GM12878 (cell line): ENCODE measurements around the gene EPB41L2. TPM values are rescaled to one million over a fixed set of nuclear protein-coding genes. Genes with fewer than 3 reads are reported as not detected.
A peak's percentile ranks its signal among the peaks of the same experiment; 100 is the strongest.

Experiments used
- ATAC-seq: fragments of 200-7000 bp; cut with Tn5 transposase; 3 replicates; pipeline ENCODE4 v1.9.1; 2020; ENCODE audit warnings: mild to moderate bottlenecking, moderate library complexity
- BruUV-seq: library from RNA; stranded (reverse); fragments of 400-500 nt; replicated peaks from 2 replicates; lab custom pipeline; 2021; lab: Mats Ljungman, UMichigan
- CTCF ChIA-PET: fragments of 300-600 bp; sonication (Branson Sonifier 250); formaldehyde crosslinking; extraction: SDS; loops from one replicate; lab custom pipeline; 2021; ENCODE audit warnings: inconsistent platforms; lab: Yijun Ruan, JAX
- POLR2A ChIA-PET: fragments of 350-600 bp; formaldehyde crosslinking; extraction: SDS; loops from one replicate; lab custom pipeline; 2021; ENCODE audit warnings: inconsistent platforms; lab: Charles Lee
- RAD21 ChIA-PET: fragments of 300-600 bp; sonication (Branson Sonifier 250); formaldehyde crosslinking; loops from one replicate; lab custom pipeline; 2023; ENCODE audit warnings: antibody characterized with exemption; ENCODE audit not compliant: unreplicated experiment; lab: Charles Lee
- SMC1A ChIA-PET: fragments of 300-600 bp; sonication (Branson Sonifier 250); formaldehyde crosslinking; loops from one replicate; lab custom pipeline; 2023; ENCODE audit not compliant: unreplicated experiment, uncharacterized antibody; lab: Charles Lee
- DNase-seq: peaks from one replicate; pipeline ENCODE4 v3.0.0-alpha.2; 2011; ENCODE audit warnings: low read depth, low spot score
- FAIRE-seq: peaks from 3 replicates; lab custom pipeline; 2011; peaks lifted over from hg19 to GRCh38; lab: Jason Lieb, UNC
- H2AFZ ChIP-seq: 2 replicates; pipeline ENCODE4 v1.6.0; 2011; ENCODE audit warnings: low read depth, low read length, control low read depth; ENCODE audit not compliant: control insufficient read depth
- H3K27ac ChIP-seq: 2 replicates; pipeline ENCODE4 v1.5.1; 2011; ENCODE audit warnings: control low read depth; ENCODE audit not compliant: control insufficient read depth, insufficient read depth
- H3K27me3 ChIP-seq, 2 experiments: replicated peaks in 1 of 2; 2 replicates each; pipeline versions ENCODE4 v1.6.0 to v1.6.1; 2011; ENCODE audit warnings: low read length in 1 of 2; ENCODE audit not compliant: control insufficient read depth in 2 of 2, insufficient read depth in 2 of 2
- H3K36me3 ChIP-seq, 2 experiments: 2 replicates each; pipeline ENCODE4 v1.5.1; 2011; ENCODE audit warnings: low read length in 1 of 2; ENCODE audit not compliant: control insufficient read depth in 2 of 2, insufficient read depth in 2 of 2
- H3K4me1 ChIP-seq: 2 replicates; pipeline ENCODE4 v1.6.1; 2011; ENCODE audit warnings: mild to moderate bottlenecking, low read length, moderate library complexity, mixed read lengths; ENCODE audit not compliant: control insufficient read depth, insufficient read depth
- H3K4me2 ChIP-seq: 2 replicates; pipeline ENCODE4 v1.6.0; 2011; ENCODE audit warnings: control low read depth; ENCODE audit not compliant: control insufficient read depth, insufficient read depth
- H3K4me3 ChIP-seq: fragments of 200-600 bp; sonication (generic); 2 replicates; pipeline ENCODE4 v1.5.1; 2016
- H3K79me2 ChIP-seq: 2 replicates; pipeline ENCODE4 v1.6.0; 2011; ENCODE audit warnings: low read length; ENCODE audit not compliant: control insufficient read depth, insufficient read depth
- H3K9ac ChIP-seq: 2 replicates; pipeline ENCODE4 v1.8.0; 2011; ENCODE audit warnings: low read length, control low read depth, mixed read lengths; ENCODE audit not compliant: control insufficient read depth, insufficient read depth
- H3K9me3 ChIP-seq: replicated peaks from 3 replicates; pipeline ENCODE4 v1.5.1; 2011; ENCODE audit warnings: mild to moderate bottlenecking, low read length; ENCODE audit not compliant: control insufficient read depth, insufficient read depth
- H4K20me1 ChIP-seq: 2 replicates; pipeline ENCODE4 v1.6.0; 2011; ENCODE audit not compliant: control insufficient read depth, insufficient read depth
- BMI1 ChIP-seq: fragments of 450-650 bp; IDR thresholded peaks from 2 replicates; pipeline ENCODE4 v1.6.1; 2016; ENCODE audit warnings: mild to moderate bottlenecking, moderate library complexity, borderline replicate concordance
- CHD1 ChIP-seq: IDR thresholded peaks from 2 replicates; pipeline ENCODE4 v1.6.1; 2012; ENCODE audit warnings: low read depth, low read length, improper control_type of control experiment
- EP300 ChIP-seq, 2 experiments: fragments of 150-350 bp in 1 of 2; IDR thresholded peaks; 2 replicates each; pipeline ENCODE4 v1.6.1; 2011 to 2012; ENCODE audit warnings: low read depth in 2 of 2, low read length in 2 of 2, borderline replicate concordance in 1 of 2, improper control_type of control experiment in 1 of 2, inconsistent platforms in 1 of 2; ENCODE audit not compliant: control insufficient read depth in 1 of 2
- FOXM1 ChIP-seq: IDR thresholded peaks from 2 replicates; pipeline ENCODE4 v1.6.1; 2012; ENCODE audit warnings: low read depth, mild to moderate bottlenecking, inconsistent platforms, low read length, moderate library complexity
- HDGF ChIP-seq: fragments of 450-650 bp; IDR thresholded peaks from 2 replicates; pipeline ENCODE4 v1.6.1; 2016; ENCODE audit warnings: antibody characterized with exemption
- IKZF1 ChIP-seq: fragments of 450-650 bp; conservative IDR thresholded peaks from 2 replicates; pipeline ENCODE4 v1.6.1; 2017; ENCODE audit warnings: antibody characterized with exemption, mild to moderate bottlenecking
- IKZF2 ChIP-seq, 2 experiments: fragments of 450-650 bp; IDR thresholded peaks; 2 replicates each; pipeline ENCODE4 v1.6.1; 2017; ENCODE audit warnings: mild to moderate bottlenecking in 2 of 2, moderate library complexity in 2 of 2
- IRF4 ChIP-seq: IDR thresholded peaks from 2 replicates; pipeline ENCODE4 v1.6.1; 2011; ENCODE audit warnings: low read depth, low read length
- MTA2 ChIP-seq: fragments of 450-650 bp; IDR thresholded peaks from 2 replicates; pipeline ENCODE4 v1.6.1; 2016; ENCODE audit warnings: low read depth, mild to moderate bottlenecking, moderate library complexity
- PAX8 ChIP-seq: fragments of 450-650 bp; IDR thresholded peaks from 2 replicates; pipeline ENCODE4 v1.6.1; 2017; ENCODE audit warnings: mild to moderate bottlenecking, moderate library complexity
- RUNX3 ChIP-seq: IDR thresholded peaks from 2 replicates; pipeline ENCODE4 v1.6.1; 2012; ENCODE audit warnings: low read length, inconsistent platforms
- SIN3A ChIP-seq: IDR thresholded peaks from 2 replicates; pipeline ENCODE4 v1.6.1; 2012; ENCODE audit warnings: low read depth, low read length, improper control_type of control experiment
- SMAD1 ChIP-seq: fragments of 450-650 bp; IDR thresholded peaks from 2 replicates; pipeline ENCODE4 v1.6.1; 2018; ENCODE audit warnings: mild to moderate bottlenecking, low read depth; ENCODE audit not compliant: partially characterized antibody
- SMARCA5 ChIP-seq: fragments of 450-650 bp; IDR thresholded peaks from 2 replicates; pipeline ENCODE4 v1.6.1; 2017; ENCODE audit warnings: mild to moderate bottlenecking
- SP1 ChIP-seq: IDR thresholded peaks from one replicate; pipeline ENCODE4 v1.6.1; 2011; ENCODE audit warnings: low read depth, low read length
- SUZ12 ChIP-seq: fragments of 200-600 bp; sonication (generic); IDR thresholded peaks from one replicate; pipeline ENCODE4 v1.6.1; 2018; ENCODE audit warnings: antibody characterized with exemption, mild to moderate bottlenecking; ENCODE audit not compliant: unreplicated experiment
- TAF1 ChIP-seq: IDR thresholded peaks from 2 replicates; pipeline ENCODE4 v1.6.1; 2011; ENCODE audit warnings: mild to moderate bottlenecking, low read depth, low read length, borderline replicate concordance
- TCF12 ChIP-seq: IDR thresholded peaks from 2 replicates; pipeline ENCODE4 v1.6.1; 2011; ENCODE audit warnings: low read depth, mild to moderate bottlenecking, low read length
- USF2 ChIP-seq: IDR thresholded peaks from 2 replicates; pipeline ENCODE4 v1.6.1; 2011; ENCODE audit warnings: low read depth, low read length, improper control_type of control experiment, borderline replicate concordance
- ZBED1 ChIP-seq: IDR thresholded peaks from 2 replicates; pipeline ENCODE4 v1.6.1; 2016; ENCODE audit warnings: borderline replicate concordance
- WGBS: methylation state at CpG from one replicate; pipeline ENCODE4 v1.1.6; 2016; ENCODE audit warnings: low lambda C conversion rate; ENCODE audit not compliant: insufficient replicate concordance, insufficient coverage; ENCODE audit errors: missing lambda C conversion rate; 5-methylcytosine and 5-hydroxymethylcytosine counted together
- in situ Hi-C: fragments of 300-500 bp; cut with MboI; formaldehyde crosslinking; loops from 9 replicates; pipeline ENCODE4 v1.14.3; 2018; ENCODE audit warnings: mixed read lengths
- intact Hi-C: fragments of 100-400 bp; cut with micrococcal nuclease; formaldehyde crosslinking; loops from one replicate; pipeline ENCODE4 v1.14.2; 2022; ENCODE audit not compliant: unreplicated experiment
- polyA plus RNA-seq, 11 experiments: library from polyadenylated mRNA; depleted of rRNA in 4 of 11; unstranded in 6 of 11; stranded (reverse) in 5 of 11; fragments of >200 nt; fragmentation: Nextera tagmentation in 4 of 11; fragmentation: Illumina TruSeq in 1 of 11; extraction: Ambion mirVana in 4 of 11; extraction: Trizol in 1 of 11; gene quantifications; 1 replicate in 1 of 11; 2 replicates in 10 of 11; pipeline versions ENCODE4 v1.2.1 to v1.2.3, GENCODE V29; 2011 to 2016; ENCODE audit warnings: inconsistent platforms in 2 of 11, missing spikeins in 2 of 11, low read depth in 1 of 11
- total RNA-seq, 4 experiments: library from RNA; depleted of rRNA in 3 of 4; stranded (reverse); fragments of >200 nt in 3 of 4; fragmentation: Illumina TruSeq in 1 of 4; extraction: Trizol in 1 of 4; gene quantifications; 2 replicates each; pipeline versions ENCODE4 v1.2.1 to v1.2.3, GENCODE V29; 2013 to 2021
- TF ChIP-seq, protein P1 (sequence below): fragments of 450-650 bp; IDR thresholded peaks from 2 replicates; pipeline ENCODE4 v1.6.1; 2017; ENCODE audit warnings: mild to moderate bottlenecking, low read depth, inconsistent platforms; ENCODE audit not compliant: poor library complexity, severe bottlenecking
- TF ChIP-seq, protein P2 (sequence below): IDR thresholded peaks from 2 replicates; pipeline ENCODE4 v1.6.1; 2012; ENCODE audit warnings: low read length, inconsistent platforms

EPB41L2 gene
- total and polyA plus RNA-seq, 10 of the 15 experiments (the other 5 are each of a cell fraction or from before 2014, with no cell fraction given): 7.4 to 41.6 (median 19.0) TPM

- no peaks in the 10 kb centered on the region for H3K9me3 ChIP-seq
- peak; percentile 38 for ATAC-seq
- RAD21 ChIA-PET: interaction anchor here (0.6 to 1.4 kb wide), 2 partner anchors 173 to 179 kb away, joined by 3 to 4 read pairs; no protein-coding TSS in a partner anchor
- no peaks in the 10 kb centered on the region; the same call in 1 of the 2 replicates for H4K20me1 ChIP-seq
- no peaks in the 10 kb centered on the region for H3K36me3 ChIP-seq
- peak overlapping the region; percentile 92 for H2AFZ ChIP-seq
- no peak for DNase-seq
- WGBS: 26% methylated on average over 8 of the region's 8 CpGs
- peak overlapping the region; percentile 70 for H3K4me2 ChIP-seq
- CTCF ChIA-PET: no interaction called here
- in situ Hi-C loops (no loop called here), intact Hi-C loops (loop anchor here (2.0 to 5.0 kb wide), 4 partner anchors 45 to 179 kb away; no protein-coding TSS in a partner anchor)
- peaks cover 6% of the 10 kb centered on the region for H3K4me1 ChIP-seq
- no peaks in the 10 kb centered on the region for H3K27me3 ChIP-seq
- H3K4me3 ChIP-seq: peak overlapping the region; percentile 88
- peak overlapping the region; percentile 67 for H3K27ac ChIP-seq
- POLR2A ChIA-PET: interaction anchor here (0.6 kb wide), 1 partner anchor 676 kb away, joined by 6 read pairs; no protein-coding TSS in a partner anchor
- peak overlapping the region; percentile 61; the same call in 1 of the 2 replicates for H3K9ac ChIP-seq
- no TSS peak for BruUV-seq
- H3K79me2 ChIP-seq: peaks cover 30% of the 10 kb centered on the region
- SMC1A ChIA-PET: interaction anchor here (1.0 to 1.6 kb wide), 4 partner anchors 10 to 178 kb away, joined by 3 read pairs; no protein-coding TSS in a partner anchor
- no peak for FAIRE-seq
- TF ChIP-seq TCF12: 0 out of 2 replicates have a peak, but pooled peaks have one; percentile 18
- TF ChIP-seq RUNX3: peak; percentile 89
- TF ChIP-seq SUZ12: no peak
- TF ChIP-seq MTA2: peak; percentile 83
- TF ChIP-seq IKZF1: peak; percentile 59; the same call in 1 of the 2 replicates
- TF ChIP-seq, protein P1, sequence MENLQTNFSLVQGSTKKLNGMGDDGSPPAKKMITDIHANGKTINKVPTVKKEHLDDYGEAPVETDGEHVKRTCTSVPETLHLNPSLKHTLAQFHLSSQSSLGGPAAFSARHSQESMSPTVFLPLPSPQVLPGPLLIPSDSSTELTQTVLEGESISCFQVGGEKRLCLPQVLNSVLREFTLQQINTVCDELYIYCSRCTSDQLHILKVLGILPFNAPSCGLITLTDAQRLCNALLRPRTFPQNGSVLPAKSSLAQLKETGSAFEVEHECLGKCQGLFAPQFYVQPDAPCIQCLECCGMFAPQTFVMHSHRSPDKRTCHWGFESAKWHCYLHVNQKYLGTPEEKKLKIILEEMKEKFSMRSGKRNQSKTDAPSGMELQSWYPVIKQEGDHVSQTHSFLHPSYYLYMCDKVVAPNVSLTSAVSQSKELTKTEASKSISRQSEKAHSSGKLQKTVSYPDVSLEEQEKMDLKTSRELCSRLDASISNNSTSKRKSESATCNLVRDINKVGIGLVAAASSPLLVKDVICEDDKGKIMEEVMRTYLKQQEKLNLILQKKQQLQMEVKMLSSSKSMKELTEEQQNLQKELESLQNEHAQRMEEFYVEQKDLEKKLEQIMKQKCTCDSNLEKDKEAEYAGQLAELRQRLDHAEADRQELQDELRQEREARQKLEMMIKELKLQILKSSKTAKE: peak; percentile 6
- TF ChIP-seq BMI1: no peak
- TF ChIP-seq SMARCA5: no peak
- TF ChIP-seq IRF4: peak; percentile 28; the same call in 1 of the 2 replicates
- TF ChIP-seq PAX8: no peak
- TF ChIP-seq SIN3A: no peak
- TF ChIP-seq USF2: no peak
- no peak for TF ChIP-seq TAF1
- peak; percentile 72 to 92; a peak in 3 of 4 replicates for TF ChIP-seq EP300 (IDR thresholded peaks at IDR 0.05; ENCODE audit: borderline replicate concordance in 1 of 2, control insufficient read depth in 1 of 2, low read depth in 2 of 2, low read length in 2 of 2)
- no peak for TF ChIP-seq CHD1
- TF ChIP-seq SP1: peak; percentile 29
- TF ChIP-seq, protein P2, sequence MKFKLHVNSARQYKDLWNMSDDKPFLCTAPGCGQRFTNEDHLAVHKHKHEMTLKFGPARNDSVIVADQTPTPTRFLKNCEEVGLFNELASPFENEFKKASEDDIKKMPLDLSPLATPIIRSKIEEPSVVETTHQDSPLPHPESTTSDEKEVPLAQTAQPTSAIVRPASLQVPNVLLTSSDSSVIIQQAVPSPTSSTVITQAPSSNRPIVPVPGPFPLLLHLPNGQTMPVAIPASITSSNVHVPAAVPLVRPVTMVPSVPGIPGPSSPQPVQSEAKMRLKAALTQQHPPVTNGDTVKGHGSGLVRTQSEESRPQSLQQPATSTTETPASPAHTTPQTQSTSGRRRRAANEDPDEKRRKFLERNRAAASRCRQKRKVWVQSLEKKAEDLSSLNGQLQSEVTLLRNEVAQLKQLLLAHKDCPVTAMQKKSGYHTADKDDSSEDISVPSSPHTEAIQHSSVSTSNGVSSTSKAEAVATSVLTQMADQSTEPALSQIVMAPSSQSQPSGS: peak; percentile 73
- peak; percentile 78 to 84 for TF ChIP-seq IKZF2 (IDR thresholded peaks at IDR 0.05)
- peak; percentile 77; the same call in 1 of the 2 replicates for TF ChIP-seq FOXM1
- TF ChIP-seq HDGF: no peak
- no peak for TF ChIP-seq SMAD1
- peak; percentile 54; the same call in 1 of the 2 replicates for TF ChIP-seq ZBED1
These were observed 773 bp upstream of the EPB41L2 start for GRCh38 chr6:131063764-131064272.
